ENCODE results near the gene PTPN7.

PTPN7 gene

GRCh38 chr1:202155478-202156021 lies 4.9 kb downstream of the PTPN7 start:
- peaks cover 27 to 77% (median 62%) of the 10 kb centered on the region in 4 experiments for H3K36me3 ChIP-seq (ENCODE audit: control insufficient read depth in 4 of 4, insufficient read depth in 4 of 4, low read length in 3 of 4)
- H3K4me3 ChIP-seq (ENCODE audit: control insufficient read depth in 1 of 7, extremely low read depth in 1 of 7, insufficient read depth in 4 of 7, low read depth in 2 of 7, low read length in 6 of 7) = no peak overlapping the region
- no peaks in the 10 kb centered on the region for H3K9me3 ChIP-seq (ENCODE audit: control extremely low read depth in 1 of 5, control insufficient read depth in 4 of 5, insufficient read depth in 2 of 5, low read depth in 1 of 5, low read length in 4 of 5)
- no peaks in the 10 kb centered on the region for H3K27me3 ChIP-seq (replicated peaks in 2 of 5; ENCODE audit: control insufficient read depth in 4 of 5, insufficient read depth in 5 of 5, low read length in 4 of 5)
- peak overlapping the region in 1 of 2 experiments; percentile 25 for H3K27ac ChIP-seq (ENCODE audit: insufficient read depth in 1 of 2, low read depth in 1 of 2, low read length in 2 of 2, poor library complexity in 1 of 2, severe bottlenecking in 2 of 2)
- WGBS (ENCODE audit: insufficient coverage) = 50% methylated on average over 5 of the region's 8 CpGs
- peaks cover 3 to 52% (median 52%) of the 10 kb centered on the region in 4 experiments for H3K4me1 ChIP-seq (ENCODE audit: control extremely low read depth in 1 of 4, control insufficient read depth in 4 of 4, insufficient read depth in 4 of 4, low read length in 3 of 4)
- POLR2A ChIA-PET = interaction anchor here (1.0 to 1.8 kb wide), 4 partner anchors 8 to 12 kb away, joined by 4 to 8 read pairs (median 4); no protein-coding TSS in a partner anchor
- DNase-seq = no peak
- CTCF ChIA-PET = interaction anchor here (0.7 to 3.7 kb wide), 20 partner anchors 7 to 446 kb away, joined by 3 to 20 read pairs (median 8); partner anchors contain the start of gene ARL8A

GRCh38 chr1:202154766-202155477 lies 5.5 kb downstream of the PTPN7 start:
- Histone ChIP-seq H3K36me3 (ENCODE audit: control insufficient read depth in 4 of 4, insufficient read depth in 4 of 4, low read length in 3 of 4) (peaks cover 27 to 83% (median 68%) of the 10 kb centered on the region in 4 experiments), H3K27ac (ENCODE audit: insufficient read depth in 1 of 2, low read depth in 1 of 2, low read length in 2 of 2, poor library complexity in 1 of 2, severe bottlenecking in 2 of 2) (no peak overlapping the region), H3K4me3 (ENCODE audit: control insufficient read depth in 1 of 7, extremely low read depth in 1 of 7, insufficient read depth in 4 of 7, low read depth in 2 of 7, low read length in 6 of 7) (no peak overlapping the region), H3K9me3 (ENCODE audit: control extremely low read depth in 1 of 5, control insufficient read depth in 4 of 5, insufficient read depth in 2 of 5, low read depth in 1 of 5, low read length in 4 of 5) (no peaks in the 10 kb centered on the region), H3K4me1 (ENCODE audit: control extremely low read depth in 1 of 4, control insufficient read depth in 4 of 4, insufficient read depth in 4 of 4, low read length in 3 of 4) (peaks cover 3 to 53% (median 46%) of the 10 kb centered on the region in 4 experiments), H3K27me3 (replicated peaks in 2 of 5; ENCODE audit: control insufficient read depth in 4 of 5, insufficient read depth in 5 of 5, low read length in 4 of 5) (no peaks in the 10 kb centered on the region)
- 79% methylated on average over 7 of the region's 11 CpGs for WGBS (ENCODE audit: insufficient coverage)
- ChIA-PET POLR2A (interaction anchor here (1.0 to 1.8 kb wide), 2 partner anchors 11 to 12 kb away, joined by 4 to 8 read pairs; no protein-coding TSS in a partner anchor), CTCF (interaction anchor here (0.6 to 3.7 kb wide), 21 partner anchors 8 to 838 kb away, joined by 3 to 20 read pairs (median 7); partner anchors contain the start of gene ARL8A)
- peak; percentile 56 to 75 (median 71) for DNase-seq

GRCh38 chr1:202154148-202154765 lies 6.1 kb downstream of the PTPN7 start:
- peaks cover under 1 to 49% (median 40%) of the 10 kb centered on the region in 4 experiments for H3K4me1 ChIP-seq (ENCODE audit: control extremely low read depth in 1 of 4, control insufficient read depth in 4 of 4, insufficient read depth in 4 of 4, low read length in 3 of 4)
- POLR2A ChIA-PET = interaction anchor here (1.0 to 1.8 kb wide), 2 partner anchors 11 to 12 kb away, joined by 4 to 8 read pairs; no protein-coding TSS in a partner anchor
- H3K9me3 ChIP-seq (ENCODE audit: control extremely low read depth in 1 of 5, control insufficient read depth in 4 of 5, insufficient read depth in 2 of 5, low read depth in 1 of 5, low read length in 4 of 5) = no peaks in the 10 kb centered on the region
- DNase-seq = no peak
- H3K27ac ChIP-seq (ENCODE audit: insufficient read depth in 1 of 2, low read depth in 1 of 2, low read length in 2 of 2, poor library complexity in 1 of 2, severe bottlenecking in 2 of 2) = no peak overlapping the region
- H3K27me3 ChIP-seq (replicated peaks in 2 of 5; ENCODE audit: control insufficient read depth in 4 of 5, insufficient read depth in 5 of 5, low read length in 4 of 5) = no peaks in the 10 kb centered on the region
- peaks cover 27 to 86% (median 70%) of the 10 kb centered on the region in 4 experiments for H3K36me3 ChIP-seq (ENCODE audit: control insufficient read depth in 4 of 4, insufficient read depth in 4 of 4, low read length in 3 of 4)
- WGBS (ENCODE audit: insufficient coverage) = 96% methylated on average over 7 of the region's 10 CpGs
- no peak overlapping the region for H3K4me3 ChIP-seq (ENCODE audit: control insufficient read depth in 1 of 7, extremely low read depth in 1 of 7, insufficient read depth in 4 of 7, low read depth in 2 of 7, low read length in 6 of 7)
- CTCF ChIA-PET = interaction anchor here (0.6 to 3.7 kb wide), 15 partner anchors 8 to 839 kb away, joined by 3 to 20 read pairs (median 10); partner anchors contain the start of gene ARL8A

- peaks cover 0 to 39% (median 30%) of the 10 kb centered on the region in 4 experiments for H3K4me1 ChIP-seq (ENCODE audit: control extremely low read depth in 1 of 4, control insufficient read depth in 4 of 4, insufficient read depth in 4 of 4, low read length in 3 of 4)
- H3K9me3 ChIP-seq (ENCODE audit: control extremely low read depth in 1 of 5, control insufficient read depth in 4 of 5, insufficient read depth in 2 of 5, low read depth in 1 of 5, low read length in 4 of 5) = no peaks in the 10 kb centered on the region
- no peaks in the 10 kb centered on the region for H3K27me3 ChIP-seq (replicated peaks in 2 of 5; ENCODE audit: control insufficient read depth in 4 of 5, insufficient read depth in 5 of 5, low read length in 4 of 5)
- CTCF ChIA-PET = interaction anchor here (1.2 to 3.7 kb wide), 7 partner anchors 8 to 161 kb away, joined by 3 to 20 read pairs (median 11); partner anchors contain the start of gene ARL8A
- no peak overlapping the region for H3K27ac ChIP-seq (ENCODE audit: insufficient read depth in 1 of 2, low read depth in 1 of 2, low read length in 2 of 2, poor library complexity in 1 of 2, severe bottlenecking in 2 of 2)
- no peak overlapping the region for H3K4me3 ChIP-seq (ENCODE audit: control insufficient read depth in 1 of 7, extremely low read depth in 1 of 7, insufficient read depth in 4 of 7, low read depth in 2 of 7, low read length in 6 of 7)
- WGBS (ENCODE audit: insufficient coverage) = 97% methylated on average over 3 of the region's 4 CpGs
- POLR2A ChIA-PET = no interaction called here
- peaks cover 28 to 95% (median 78%) of the 10 kb centered on the region in 4 experiments for H3K36me3 ChIP-seq (ENCODE audit: control insufficient read depth in 4 of 4, insufficient read depth in 4 of 4, low read length in 3 of 4)
- no peak for DNase-seq
Measured at GRCh38 chr1:202153284-202153683, 7.1 kb downstream of the PTPN7 start.

GRCh38 chr1:202152399-202152798 lies 8.0 kb downstream of the PTPN7 start:
- POLR2A ChIA-PET = no interaction called here
- H3K4me1 ChIP-seq (ENCODE audit: control extremely low read depth in 1 of 4, control insufficient read depth in 4 of 4, insufficient read depth in 4 of 4, low read length in 3 of 4) = peaks cover 0 to 30% (median 21%) of the 10 kb centered on the region in 4 experiments
- no peak for DNase-seq
- CTCF ChIA-PET = interaction anchor here (1.2 to 3.4 kb wide), 4 partner anchors 8 to 17 kb away, joined by 3 to 11 read pairs (median 4); partner anchors contain the start of gene PTPN7
- 95% methylated on average over 10 of the region's 10 CpGs for WGBS (ENCODE audit: insufficient coverage)
- peaks cover 33 to 95% (median 80%) of the 10 kb centered on the region in 4 experiments for H3K36me3 ChIP-seq (ENCODE audit: control insufficient read depth in 4 of 4, insufficient read depth in 4 of 4, low read length in 3 of 4)
- H3K27me3 ChIP-seq (replicated peaks in 2 of 5; ENCODE audit: control insufficient read depth in 4 of 5, insufficient read depth in 5 of 5, low read length in 4 of 5) = no peaks in the 10 kb centered on the region
- H3K27ac ChIP-seq (ENCODE audit: insufficient read depth in 1 of 2, low read depth in 1 of 2, low read length in 2 of 2, poor library complexity in 1 of 2, severe bottlenecking in 2 of 2) = peak overlapping the region in 1 of 2 experiments; percentile 51
- no peak overlapping the region for H3K4me3 ChIP-seq (ENCODE audit: control insufficient read depth in 1 of 7, extremely low read depth in 1 of 7, insufficient read depth in 4 of 7, low read depth in 2 of 7, low read length in 6 of 7)
- no peaks in the 10 kb centered on the region for H3K9me3 ChIP-seq (ENCODE audit: control extremely low read depth in 1 of 5, control insufficient read depth in 4 of 5, insufficient read depth in 2 of 5, low read depth in 1 of 5, low read length in 4 of 5)

GRCh38 chr1:202151045-202151444 lies 9.4 kb downstream of the PTPN7 start:
- ChIA-PET POLR2A (no interaction called here), CTCF (interaction anchor here (1.2 to 2.0 kb wide), 2 partner anchors 9 to 11 kb away, joined by 3 to 5 read pairs; partner anchors contain the start of gene PTPN7)
- Histone ChIP-seq H3K27me3 (replicated peaks in 2 of 5; ENCODE audit: control insufficient read depth in 4 of 5, insufficient read depth in 5 of 5, low read length in 4 of 5) (no peaks in the 10 kb centered on the region), H3K36me3 (ENCODE audit: control insufficient read depth in 4 of 4, insufficient read depth in 4 of 4, low read length in 3 of 4) (peaks cover 25 to 92% (median 75%) of the 10 kb centered on the region in 4 experiments), H3K4me3 (ENCODE audit: control insufficient read depth in 1 of 7, extremely low read depth in 1 of 7, insufficient read depth in 4 of 7, low read depth in 2 of 7, low read length in 6 of 7) (no peak overlapping the region), H3K9me3 (ENCODE audit: control extremely low read depth in 1 of 5, control insufficient read depth in 4 of 5, insufficient read depth in 2 of 5, low read depth in 1 of 5, low read length in 4 of 5) (no peaks in the 10 kb centered on the region), H3K4me1 (ENCODE audit: control extremely low read depth in 1 of 4, control insufficient read depth in 4 of 4, insufficient read depth in 4 of 4, low read length in 3 of 4) (peaks cover 0 to 21% (median 11%) of the 10 kb centered on the region in 4 experiments), H3K27ac (ENCODE audit: insufficient read depth in 1 of 2, low read depth in 1 of 2, low read length in 2 of 2, poor library complexity in 1 of 2, severe bottlenecking in 2 of 2) (peak overlapping the region in 1 of 2 experiments; percentile 0)
- DNase-seq = no peak
- 92% methylated on average over 2 of the region's 2 CpGs for WGBS (ENCODE audit: insufficient coverage)

Data from common myeloid progenitor, CD34-positive (primary cell).